Activated CD4-positive, alpha-beta T cell treated with anti-CD3 and anti-CD28 coated beads, Interleukin-2, Interleukin-6, amounts not matched to agents 100 ng/mL and 50 ng/mL, durations not matched to agents 16 hours and 8 hours (primary cell): ENCODE measurements around the gene SPG11.
"Not testable (repeated sequence)": the region's sequence is repeated elsewhere in the genome, so short reads cannot be mapped to it uniquely, and the experiment has no call there.

ENCODE experiments used
- DNase-seq: peaks from one replicate; pipeline ENCODE4 v3.0.0-alpha.2; 2020

Gene SPG11, protein sequence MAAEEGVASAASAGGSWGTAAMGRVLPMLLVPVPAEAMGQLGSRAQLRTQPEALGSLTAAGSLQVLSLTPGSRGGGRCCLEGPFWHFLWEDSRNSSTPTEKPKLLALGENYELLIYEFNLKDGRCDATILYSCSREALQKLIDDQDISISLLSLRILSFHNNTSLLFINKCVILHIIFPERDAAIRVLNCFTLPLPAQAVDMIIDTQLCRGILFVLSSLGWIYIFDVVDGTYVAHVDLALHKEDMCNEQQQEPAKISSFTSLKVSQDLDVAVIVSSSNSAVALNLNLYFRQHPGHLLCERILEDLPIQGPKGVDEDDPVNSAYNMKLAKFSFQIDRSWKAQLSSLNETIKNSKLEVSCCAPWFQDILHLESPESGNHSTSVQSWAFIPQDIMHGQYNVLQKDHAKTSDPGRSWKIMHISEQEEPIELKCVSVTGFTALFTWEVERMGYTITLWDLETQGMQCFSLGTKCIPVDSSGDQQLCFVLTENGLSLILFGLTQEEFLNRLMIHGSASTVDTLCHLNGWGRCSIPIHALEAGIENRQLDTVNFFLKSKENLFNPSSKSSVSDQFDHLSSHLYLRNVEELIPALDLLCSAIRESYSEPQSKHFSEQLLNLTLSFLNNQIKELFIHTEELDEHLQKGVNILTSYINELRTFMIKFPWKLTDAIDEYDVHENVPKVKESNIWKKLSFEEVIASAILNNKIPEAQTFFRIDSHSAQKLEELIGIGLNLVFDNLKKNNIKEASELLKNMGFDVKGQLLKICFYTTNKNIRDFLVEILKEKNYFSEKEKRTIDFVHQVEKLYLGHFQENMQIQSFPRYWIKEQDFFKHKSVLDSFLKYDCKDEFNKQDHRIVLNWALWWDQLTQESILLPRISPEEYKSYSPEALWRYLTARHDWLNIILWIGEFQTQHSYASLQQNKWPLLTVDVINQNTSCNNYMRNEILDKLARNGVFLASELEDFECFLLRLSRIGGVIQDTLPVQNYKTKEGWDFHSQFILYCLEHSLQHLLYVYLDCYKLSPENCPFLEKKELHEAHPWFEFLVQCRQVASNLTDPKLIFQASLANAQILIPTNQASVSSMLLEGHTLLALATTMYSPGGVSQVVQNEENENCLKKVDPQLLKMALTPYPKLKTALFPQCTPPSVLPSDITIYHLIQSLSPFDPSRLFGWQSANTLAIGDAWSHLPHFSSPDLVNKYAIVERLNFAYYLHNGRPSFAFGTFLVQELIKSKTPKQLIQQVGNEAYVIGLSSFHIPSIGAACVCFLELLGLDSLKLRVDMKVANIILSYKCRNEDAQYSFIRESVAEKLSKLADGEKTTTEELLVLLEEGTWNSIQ (N-terminal part only)

DNA sequence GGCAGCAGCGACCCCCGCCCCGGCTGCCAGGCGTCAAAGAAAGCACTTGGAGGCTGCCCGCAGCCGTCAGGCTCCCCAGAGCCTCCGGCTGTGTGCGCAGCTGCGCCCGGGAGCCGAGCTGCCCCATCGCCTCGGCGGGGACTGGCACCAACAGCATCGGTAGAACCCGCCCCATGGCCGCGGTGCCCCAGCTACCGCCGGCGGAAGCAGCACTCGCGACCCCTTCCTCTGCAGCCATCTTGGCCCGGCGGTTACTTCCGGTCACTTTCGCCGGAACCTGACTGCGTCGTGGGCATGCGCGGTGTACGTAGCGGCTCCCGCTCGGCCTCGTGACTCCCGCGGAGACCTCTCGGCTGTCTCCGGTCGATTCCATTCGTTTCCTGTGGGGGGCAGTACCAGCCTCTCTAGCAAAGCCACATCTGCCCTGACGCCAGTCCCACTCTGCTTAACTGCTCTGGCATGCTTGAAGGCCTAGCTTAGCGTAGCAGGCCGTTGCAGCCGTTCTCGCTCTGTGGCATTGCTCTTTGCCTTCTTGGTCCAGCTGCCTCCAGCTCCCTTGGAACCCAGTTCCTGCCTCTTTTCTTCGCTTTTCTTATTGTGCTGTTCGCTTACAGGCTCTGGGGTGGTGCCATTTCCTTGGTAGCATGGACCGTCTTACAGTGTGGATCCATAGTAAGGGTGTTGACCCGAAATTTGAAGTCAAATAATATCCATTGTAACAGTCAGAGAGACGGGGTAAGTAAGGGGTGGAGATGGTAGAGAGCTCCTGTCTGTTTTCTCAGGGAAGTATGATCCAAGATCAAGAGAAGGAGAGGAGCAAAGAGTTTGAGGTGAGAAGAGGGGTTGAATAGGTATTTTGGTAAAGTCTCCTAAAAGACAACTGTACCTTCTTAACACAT lies at the start of gene SPG11:
TSS of gene SPG11 (minus strand) at position 253 of the 899 bp plus-strand sequence. CDS start at position 238, 15 bp downstream.
- DNase-seq, result peak; percentile 99

DNA sequence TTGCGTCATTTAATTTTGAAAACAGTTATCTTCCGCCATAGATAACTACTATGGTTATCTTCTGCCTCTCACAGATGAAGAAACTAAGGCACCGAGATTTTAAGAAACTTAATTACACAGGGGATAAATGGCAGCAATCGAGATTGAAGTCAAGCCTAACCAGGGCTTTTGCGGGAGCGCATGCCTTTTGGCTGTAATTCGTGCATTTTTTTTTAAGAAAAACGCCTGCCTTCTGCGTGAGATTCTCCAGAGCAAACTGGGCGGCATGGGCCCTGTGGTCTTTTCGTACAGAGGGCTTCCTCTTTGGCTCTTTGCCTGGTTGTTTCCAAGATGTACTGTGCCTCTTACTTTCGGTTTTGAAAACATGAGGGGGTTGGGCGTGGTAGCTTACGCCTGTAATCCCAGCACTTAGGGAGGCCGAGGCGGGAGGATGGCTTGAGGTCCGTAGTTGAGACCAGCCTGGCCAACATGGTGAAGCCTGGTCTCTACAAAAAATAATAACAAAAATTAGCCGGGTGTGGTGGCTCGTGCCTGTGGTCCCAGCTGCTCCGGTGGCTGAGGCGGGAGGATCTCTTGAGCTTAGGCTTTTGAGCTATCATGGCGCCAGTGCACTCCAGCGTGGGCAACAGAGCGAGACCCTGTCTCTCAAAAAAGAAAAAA lies 49.0 kb upstream of the SPG11 start:
- DNase-seq, result peak; percentile 82

DNA sequence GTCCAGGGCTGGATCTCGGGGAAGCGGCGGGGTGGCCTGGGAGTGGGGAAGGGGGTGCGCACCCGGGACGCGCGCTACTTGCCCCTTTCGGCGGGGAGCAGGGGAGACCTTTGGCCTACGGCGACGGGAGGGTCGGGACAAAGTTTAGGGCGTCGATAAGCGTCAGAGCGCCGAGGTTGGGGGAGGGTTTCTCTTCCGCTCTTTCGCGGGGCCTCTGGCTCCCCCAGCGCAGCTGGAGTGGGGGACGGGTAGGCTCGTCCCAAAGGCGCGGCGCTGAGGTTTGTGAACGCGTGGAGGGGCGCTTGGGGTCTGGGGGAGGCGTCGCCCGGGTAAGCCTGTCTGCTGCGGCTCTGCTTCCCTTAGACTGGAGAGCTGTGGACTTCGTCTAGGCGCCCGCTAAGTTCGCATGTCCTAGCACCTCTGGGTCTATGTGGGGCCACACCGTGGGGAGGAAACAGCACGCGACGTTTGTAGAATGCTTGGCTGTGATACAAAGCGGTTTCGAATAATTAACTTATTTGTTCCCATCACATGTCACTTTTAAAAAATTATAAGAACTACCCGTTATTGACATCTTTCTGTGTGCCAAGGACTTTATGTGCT lies 48.4 kb upstream of the SPG11 start:
- peak; percentile 69 for DNase-seq

DNA sequence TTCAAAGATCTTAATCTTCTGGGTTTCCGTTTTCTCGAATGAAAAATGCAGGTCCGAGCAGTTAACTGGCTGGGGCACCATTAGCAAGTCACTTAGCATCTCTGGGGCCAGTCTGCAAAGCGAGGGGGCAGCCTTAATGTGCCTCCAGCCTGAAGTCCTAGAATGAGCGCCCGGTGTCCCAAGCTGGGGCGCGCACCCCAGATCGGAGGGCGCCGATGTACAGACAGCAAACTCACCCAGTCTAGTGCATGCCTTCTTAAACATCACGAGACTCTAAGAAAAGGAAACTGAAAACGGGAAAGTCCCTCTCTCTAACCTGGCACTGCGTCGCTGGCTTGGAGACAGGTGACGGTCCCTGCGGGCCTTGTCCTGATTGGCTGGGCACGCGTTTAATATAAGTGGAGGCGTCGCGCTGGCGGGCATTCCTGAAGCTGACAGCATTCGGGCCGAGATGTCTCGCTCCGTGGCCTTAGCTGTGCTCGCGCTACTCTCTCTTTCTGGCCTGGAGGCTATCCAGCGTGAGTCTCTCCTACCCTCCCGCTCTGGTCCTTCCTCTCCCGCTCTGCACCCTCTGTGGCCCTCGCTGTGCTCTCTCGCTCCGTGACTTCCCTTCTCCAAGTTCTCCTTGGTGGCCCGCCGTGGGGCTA lies 47.8 kb upstream of the SPG11 start, which contains the start of the genes B2M and PATL2:
TSS of gene B2M (plus strand) at position 422 of the 647 bp plus-strand sequence. CDS start at position 452, 30 bp downstream.
TSS of gene PATL2 (minus strand) at position 228 of the 647 bp plus-strand sequence. CDS start 34,833 bp downstream, outside the sequence.
- DNase-seq, result peak; percentile 98

DNA sequence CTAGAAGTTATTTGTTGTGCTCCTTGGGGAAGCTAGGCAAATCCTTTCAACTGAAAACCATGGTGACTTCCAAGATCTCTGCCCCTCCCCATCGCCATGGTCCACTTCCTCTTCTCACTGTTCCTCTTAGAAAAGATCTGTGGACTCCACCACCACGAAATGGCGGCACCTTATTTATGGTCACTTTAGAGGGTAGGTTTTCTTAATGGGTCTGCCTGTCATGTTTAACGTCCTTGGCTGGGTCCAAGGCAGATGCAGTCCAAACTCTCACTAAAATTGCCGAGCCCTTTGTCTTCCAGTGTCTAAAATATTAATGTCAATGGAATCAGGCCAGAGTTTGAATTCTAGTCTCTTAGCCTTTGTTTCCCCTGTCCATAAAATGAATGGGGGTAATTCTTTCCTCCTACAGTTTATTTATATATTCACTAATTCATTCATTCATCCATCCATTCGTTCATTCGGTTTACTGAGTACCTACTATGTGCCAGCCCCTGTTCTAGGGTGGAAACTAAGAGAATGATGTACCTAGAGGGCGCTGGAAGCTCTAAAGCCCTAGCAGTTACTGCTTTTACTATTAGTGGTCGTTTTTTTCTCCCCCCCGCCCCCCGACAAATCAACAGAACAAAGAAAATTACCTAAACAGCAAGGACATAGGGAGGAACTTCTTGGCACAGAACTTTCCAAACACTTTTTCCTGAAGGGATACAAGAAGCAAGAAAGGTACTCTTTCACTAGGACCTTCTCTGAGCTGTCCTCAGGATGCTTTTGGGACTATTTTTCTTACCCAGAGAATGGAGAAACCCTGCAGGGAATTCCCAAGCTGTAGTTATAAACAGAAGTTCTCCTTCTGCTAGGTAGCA lies 47.0 kb upstream of the SPG11 start:
- peak; percentile 68 for DNase-seq

DNA sequence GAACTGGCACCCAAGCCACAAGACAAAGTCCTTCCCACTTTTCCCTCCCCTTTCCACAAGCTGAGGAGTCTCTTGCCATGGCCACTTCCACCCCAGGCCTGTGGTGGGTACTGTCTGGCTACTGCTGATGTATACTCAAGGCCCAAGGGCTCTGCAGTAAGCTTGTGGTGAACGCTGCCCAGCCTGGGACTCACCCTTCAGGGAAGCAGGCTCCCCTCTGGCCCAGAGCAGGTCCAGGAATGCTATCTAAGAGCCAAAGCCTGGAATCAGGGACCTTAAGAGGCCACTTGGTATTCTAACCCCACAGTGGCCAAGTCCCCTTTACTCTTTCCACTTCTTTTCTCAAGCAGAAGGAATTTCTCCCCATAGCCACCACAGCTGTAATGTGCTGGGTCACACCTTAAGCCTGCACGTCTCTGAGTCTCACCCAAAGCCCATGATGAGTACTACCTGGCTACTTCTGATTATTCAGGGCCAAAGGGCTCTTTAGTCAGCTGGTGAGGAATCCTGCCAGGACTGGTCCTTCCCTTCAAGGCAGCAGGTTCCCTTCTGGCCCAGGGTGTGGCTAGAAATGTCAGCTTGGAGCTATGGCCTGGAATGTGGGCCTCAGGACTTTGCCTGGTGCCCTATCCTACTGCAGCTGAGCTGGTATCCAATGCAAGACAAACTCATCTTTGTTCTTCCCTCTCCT lies 43.6 kb upstream of the SPG11 start:
- DNase-seq, result no peak

DNA sequence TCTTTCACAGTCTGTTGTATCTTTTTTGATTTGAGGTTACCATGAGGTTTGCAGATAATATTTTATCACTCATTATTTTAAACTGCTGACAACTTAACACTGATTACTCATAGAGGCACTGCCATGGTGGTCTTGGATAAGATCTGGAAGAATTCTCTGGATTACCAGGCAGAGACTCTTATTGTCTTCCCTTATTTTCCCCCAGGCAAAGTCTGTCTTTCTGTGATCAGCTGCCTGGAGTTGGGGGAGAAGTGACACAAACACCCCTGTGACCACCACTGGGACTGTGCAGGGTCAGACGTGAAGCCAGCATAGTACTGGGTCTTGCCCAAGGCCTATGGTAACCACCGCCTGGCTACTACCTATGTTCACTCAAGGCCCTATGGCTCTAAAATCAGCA lies 42.9 kb upstream of the SPG11 start:
- no peak for DNase-seq

DNA sequence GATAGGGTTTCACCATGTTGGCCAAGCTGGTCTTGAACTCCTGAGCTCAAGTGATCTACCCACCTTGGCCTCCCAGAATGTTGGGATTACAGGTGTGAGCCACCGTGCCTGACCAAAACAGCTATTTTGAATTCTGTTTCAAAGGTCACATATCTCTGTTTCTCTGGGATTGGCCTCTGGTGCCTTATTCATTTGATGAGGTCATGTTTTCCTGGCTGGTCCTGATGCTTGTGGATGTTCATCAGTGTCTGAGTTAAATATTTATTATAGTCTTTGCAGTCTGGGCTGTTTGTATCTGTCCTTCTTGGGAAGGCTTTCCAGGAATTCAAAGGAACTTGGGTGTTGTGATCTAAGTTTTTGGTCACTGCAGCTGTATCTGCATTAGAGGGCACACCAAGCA lies 42.5 kb upstream of the SPG11 start:
- no peak for DNase-seq

DNA sequence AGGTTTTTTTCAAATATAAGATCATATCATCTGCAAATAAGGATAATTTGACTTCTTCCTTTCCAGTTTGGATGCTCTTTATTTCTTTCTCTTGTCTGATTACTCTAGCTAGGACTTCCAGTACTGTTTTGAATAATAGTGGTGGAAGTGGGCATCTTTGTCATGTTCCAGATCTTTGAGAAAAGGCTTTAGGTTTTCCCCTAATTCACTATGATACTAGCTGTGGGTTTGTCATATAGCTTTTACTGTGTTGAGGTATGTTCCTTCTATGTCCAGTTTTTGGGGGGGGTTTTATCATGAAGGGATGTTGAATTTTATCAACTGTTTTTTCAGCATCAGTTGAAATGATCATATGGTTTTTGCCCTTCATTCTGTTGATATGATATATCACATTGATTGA lies 37.2 kb upstream of the SPG11 start:
- DNase-seq, result not testable (repeated sequence)

DNA sequence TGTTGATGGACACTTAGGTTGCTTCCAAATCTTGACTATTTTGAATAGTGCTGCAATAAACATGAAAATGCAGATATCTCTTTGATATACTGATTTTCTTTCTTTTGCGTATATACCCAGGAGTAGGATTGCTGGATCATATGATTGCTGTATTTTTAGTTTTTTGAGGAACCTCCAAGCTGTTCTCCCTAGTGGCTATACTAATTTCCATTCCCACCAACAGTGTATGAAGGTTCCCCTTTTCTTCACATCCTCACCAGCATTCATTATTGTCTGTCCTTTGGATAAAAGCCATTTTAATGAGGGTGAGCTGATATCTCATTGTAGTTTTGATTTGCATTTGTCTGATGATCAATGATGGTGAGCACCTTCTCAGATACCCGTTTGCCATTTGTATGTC lies 35.2 kb upstream of the SPG11 start:
- no peak for DNase-seq

DNA sequence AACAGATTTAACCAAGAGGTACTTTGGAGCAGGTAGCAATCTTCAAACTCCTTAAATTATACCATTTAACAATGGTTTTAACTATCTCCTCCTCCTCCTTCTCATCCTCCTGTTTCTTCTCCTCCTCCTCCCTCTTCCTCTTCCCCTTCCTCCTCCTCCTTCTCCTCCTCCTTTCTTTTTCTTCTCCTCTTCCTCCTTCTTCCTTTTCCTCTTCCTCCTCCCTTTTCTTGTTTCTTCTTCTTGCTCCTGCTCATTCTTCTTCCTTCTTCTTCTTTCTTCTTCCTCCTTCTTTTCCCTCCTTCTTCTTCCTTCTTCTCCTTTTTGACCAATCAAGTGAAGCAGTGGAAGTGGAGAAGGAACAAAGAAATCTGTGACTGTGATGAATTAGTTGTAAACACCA lies 33.6 kb upstream of the SPG11 start:
- DNase-seq, result no peak

DNA sequence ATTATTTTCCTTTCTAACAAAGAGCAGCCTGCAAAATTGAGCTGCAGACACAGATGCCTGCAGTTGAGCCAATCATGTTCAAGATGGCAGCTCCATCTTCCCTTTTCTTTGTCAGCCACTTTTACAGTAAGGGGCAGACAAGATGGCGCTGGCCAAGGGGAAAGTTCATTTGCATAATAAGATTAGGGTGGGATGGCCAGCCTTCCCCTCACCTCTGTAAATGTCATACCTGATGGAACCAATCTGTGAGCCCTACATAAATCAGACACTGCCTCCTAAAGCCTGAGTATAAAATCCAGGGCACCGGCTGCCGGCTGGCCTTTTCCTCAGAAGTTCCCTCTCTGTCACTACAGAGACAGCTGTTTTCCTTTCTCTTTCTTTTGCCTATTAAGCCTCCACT lies 31.8 kb upstream of the SPG11 start:
- DNase-seq, result no peak

DNA sequence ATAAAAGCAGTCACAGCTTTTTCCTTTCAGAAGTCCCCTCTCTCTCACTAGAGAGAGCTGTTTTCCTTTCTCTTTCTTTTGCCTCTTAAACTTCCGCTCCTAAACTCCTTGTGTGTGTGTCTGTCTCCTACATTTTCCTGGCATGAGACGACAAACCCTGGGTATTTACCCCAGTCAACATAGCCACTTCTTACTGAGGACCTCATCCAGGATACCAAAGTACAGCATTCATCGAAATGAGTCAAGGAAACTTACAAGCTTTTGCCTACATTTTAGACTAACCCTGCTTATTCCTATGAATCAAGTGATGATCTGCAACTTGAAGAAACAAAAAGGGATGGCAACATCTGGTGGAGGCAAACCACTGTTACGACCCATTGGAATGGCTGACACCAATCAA lies 31.0 kb upstream of the SPG11 start:
- no peak for DNase-seq

DNA sequence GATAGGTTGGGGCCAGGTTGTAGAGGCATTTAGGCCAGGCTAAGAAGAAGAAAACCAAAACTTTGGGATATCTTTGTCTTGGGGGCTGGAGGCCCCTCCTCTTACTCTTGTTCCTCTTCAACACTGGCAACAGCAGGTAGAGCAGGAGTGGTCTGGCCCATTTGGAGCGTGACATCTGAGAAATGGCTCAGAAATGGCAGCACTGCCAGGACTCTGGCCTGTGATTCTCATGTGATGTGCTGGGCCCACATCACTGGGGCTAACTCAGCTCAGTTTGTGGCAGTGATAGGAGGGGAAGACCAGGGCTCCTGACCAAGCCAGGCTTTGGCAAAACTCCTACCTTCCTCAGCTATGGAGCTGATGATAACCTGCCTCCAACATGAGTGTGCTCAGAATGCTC lies 29.2 kb upstream of the SPG11 start:
- DNase-seq, result no peak

DNA sequence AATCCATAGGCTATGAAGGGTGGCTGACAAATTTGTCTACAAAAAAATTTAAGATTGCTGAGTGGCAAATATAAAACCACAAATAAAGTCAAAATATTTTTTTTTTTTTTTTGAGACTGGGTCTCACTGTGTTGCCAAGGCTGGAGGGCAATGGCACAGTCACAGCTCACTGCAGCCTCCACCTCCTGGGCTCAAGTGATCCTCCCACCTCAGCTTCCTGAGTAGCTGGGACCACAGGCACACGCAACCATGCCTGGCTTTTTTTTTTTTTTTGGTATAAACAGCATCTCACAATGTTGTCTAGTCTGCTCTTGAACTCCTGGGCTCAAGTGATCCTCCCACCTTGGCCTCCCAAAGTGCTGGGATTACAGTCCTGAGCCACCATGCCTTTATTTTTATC lies 26.8 kb upstream of the SPG11 start:
- DNase-seq, result not testable (repeated sequence)

DNA sequence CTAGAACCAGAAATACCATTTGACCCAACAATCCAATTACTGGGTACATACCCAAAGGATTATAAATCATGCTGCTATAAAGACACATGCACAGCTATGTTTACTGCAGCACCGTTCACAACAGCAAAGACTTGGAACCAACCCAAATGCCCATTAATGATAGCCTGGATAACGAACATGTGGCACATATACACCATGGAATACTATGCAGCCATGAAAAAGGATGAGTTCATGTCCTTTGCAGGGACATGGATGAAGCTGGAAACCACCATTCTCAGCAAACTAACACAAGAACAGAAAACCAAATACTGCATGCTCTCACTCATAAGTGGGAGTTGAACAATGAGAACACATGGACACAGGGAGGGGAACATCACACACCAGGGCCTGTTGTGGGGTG lies 25.9 kb upstream of the SPG11 start:
- not testable (repeated sequence) for DNase-seq

DNA sequence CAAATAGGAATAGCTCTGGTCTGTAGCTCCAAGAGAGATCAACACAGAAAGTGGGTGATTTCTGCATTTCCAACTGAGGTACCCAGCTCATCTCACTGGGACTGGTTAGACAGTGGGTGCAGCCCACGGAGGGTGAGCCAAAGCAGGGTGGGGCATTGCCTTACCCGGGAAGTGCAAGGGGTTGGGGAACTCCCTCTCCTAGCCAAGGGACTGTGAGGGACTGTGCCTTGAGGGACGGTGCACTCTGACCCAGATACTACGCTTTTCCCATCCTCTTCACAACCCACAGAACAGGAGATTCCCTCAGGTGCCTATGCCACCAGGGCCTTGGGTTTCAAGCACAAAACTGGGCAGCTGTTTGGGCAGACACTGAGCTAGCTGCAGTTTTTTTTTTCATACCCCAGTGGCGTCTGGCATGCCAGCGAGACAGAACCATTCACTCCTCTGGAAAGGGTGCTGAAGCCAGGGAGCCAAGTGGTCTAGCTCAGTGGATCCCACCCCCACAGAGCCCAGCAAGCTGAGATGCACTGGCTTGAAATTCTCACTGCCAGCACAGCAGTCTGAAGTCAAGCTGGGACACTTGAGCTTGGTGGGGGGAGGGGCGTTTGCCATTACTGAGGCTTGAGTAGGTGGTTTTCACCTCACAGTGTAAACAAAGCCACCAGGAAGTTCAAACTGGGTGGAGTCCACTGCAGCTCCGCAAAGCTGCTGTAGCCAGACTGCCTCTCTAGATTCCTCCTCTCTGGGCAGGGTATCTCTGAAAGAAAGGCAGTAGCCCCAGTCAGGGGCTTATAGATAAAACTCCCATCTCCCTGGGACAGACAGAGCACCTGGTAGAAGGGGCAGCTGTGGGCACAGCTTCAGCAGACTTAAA lies 19.6 kb upstream of the SPG11 start:
- peak; percentile 88 for DNase-seq
